Activated T-cell treated with anti-CD3 and anti-CD28 coated beads for 4 hours (primary cell): ENCODE data around the gene REEP1.
"Not testable (repeated sequence)": the region's sequence is repeated elsewhere in the genome, so short reads cannot be mapped to it uniquely, and the experiment has no call there.

Experiments
- DNase-seq: peaks from one replicate; pipeline ENCODE4 v3.0.0-alpha.2; 2020

REEP1 gene

GRCh38 chr2:86337244-86337835, at the start of gene REEP1:
REEP1 (minus strand) TSS chr2:86337626; CDS start chr2:86337510, 116 bp downstream.
- no peak for DNase-seq

DNA sequence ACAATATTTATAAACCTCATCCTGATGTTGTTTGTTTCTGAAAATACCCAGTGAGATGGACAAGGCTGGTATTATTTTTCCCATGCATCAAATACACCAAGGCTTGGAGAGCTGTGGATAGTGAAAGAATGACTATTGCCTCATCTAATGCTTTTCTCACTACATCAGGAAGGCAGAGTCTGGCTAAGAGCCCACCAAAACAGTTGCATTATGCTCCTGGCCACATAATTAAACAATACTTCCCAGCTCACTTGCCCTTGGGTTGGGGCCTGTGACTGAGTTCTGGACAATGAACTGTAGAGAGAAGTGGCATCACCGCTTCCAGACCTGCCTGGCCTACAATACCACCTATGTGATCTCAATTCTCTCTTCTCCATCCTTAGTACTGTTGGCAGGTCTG, 46.4 kb upstream of the REEP1 start:
- DNase-seq: no peak

GRCh38 chr2:86382698-86383097, 45.3 kb upstream of the REEP1 start:
- DNase-seq: no peak

DNA sequence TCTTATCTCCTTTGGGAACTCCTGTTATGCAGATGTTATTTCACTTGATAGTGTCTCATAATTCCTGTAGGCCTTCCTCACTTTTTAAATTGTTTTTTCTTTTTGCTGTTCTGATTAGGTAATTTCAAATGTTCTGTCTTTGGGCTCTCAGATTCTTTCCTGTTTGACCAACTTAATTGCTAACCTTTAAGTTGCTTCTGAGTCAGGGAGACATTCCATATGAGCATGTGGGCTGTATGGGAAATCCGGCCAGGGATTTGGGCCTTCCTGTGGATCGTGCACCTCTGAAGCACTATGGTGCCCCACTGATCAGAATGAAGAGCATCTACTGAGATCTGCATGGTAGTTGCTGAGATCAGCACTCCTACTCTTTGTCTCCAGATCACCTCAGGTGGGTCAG, 44.7 kb upstream of the REEP1 start:
- no peak for DNase-seq

GRCh38 chr2:86378469-86378868, 41.0 kb upstream of the REEP1 start:
- DNase-seq: no peak

DNA sequence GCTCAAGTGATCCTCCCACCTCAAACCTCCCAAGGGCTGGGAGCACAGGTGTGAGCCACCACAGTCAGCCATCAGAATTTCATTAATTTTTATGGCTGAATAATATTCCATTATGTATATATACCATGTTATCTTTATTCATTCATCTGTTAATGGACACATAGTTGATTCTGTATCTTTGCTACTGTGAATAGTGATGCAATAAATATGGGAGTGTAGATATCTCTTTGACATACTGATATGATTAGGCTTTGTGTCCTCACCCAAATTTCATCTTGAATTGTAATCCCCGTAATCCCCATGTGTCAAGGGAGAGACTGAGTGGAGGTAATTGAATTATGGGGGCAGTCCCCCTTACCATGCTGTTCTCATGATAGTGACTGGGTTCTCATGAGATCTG, 38.2 kb upstream of the REEP1 start:
- no peak for DNase-seq

DNA sequence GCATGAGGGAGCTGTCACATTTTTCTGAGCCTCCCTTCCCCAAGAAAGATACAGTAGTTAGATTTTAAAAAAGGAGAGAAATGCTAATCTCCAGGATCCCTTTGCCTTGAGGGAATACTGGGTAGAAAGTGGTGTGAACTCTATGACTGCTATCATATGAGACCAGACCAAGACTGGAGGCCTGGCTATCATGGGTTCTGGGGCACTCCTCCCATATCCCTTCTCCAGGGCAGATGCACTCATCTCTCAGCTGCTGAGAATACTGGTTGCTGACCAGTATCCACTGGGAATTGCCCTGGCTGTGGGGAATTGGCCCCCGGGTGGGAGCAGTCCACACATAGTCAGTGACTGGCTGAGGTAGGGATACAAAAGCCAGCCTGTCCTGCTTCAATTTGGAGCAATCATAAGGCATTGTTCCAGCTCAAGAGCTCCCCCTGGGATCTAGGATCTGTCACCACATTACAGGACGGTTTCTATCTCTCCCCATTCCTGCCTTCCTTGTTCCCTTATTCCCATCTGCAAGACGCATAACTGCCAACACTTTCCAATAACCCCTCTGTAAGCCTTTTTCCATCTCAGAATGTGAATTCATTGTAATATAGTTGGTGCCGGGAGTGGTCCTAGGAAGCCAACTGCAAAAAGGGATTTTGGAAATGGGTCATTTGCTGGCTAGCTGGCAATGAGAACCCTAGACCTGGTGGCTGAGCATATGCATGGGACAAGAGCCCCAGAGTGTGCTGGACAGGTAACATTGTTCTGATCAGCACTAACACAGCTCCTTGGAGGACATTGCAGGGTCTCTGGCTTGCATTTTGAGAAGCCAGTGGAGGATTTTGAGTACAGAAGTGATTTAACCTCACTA, 35.4 kb upstream of the REEP1 start:
- no peak for DNase-seq

DNA sequence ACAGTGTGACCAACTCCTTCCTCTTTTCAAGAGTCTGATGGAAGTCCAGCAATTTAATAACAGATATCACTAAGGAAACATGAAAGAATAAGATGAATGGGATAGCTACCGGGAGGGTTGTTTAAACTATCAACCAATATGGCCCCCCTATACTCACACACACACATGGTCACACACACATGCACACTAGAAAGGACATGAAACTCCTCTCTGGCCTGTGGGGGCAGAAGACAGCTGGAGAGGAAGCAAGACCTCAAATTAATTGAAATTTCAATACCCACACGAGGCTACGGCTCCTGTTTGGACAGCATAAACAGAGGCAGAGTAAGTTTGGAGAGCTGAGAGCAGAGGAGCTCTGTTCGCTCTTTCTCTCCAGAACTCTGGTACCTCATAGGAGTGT, 34.7 kb upstream of the REEP1 start:
- no peak for DNase-seq

- no peak for DNase-seq
Observed at GRCh38 chr2:86371527-86371926, 34.1 kb upstream of the REEP1 start.

DNA sequence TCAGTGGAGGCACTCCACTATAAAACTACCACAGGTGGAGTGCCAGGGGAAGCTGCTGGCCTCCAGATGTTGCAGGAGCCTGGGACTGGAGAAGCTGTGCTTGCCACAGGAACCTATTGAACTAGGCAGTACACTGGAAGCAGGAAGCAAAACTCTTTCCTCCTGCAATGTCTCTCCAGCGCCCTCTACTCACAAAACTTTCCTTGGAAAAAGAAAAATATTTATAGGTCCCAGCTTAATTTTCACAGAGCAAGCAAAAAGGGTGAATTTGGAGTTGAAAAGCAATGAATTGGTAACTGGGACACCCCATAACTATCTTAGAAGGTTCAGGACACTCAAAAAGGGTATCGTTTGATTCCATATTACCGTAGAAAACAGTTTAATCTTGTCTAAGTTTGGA, 33.2 kb upstream of the REEP1 start:
- no peak for DNase-seq

- DNase-seq: peak; percentile 21
Observed at GRCh38 chr2:86368161-86368824, 30.9 kb upstream of the REEP1 start.

- no peak for DNase-seq
Observed at GRCh38 chr2:86367499-86367777, 30.0 kb upstream of the REEP1 start.

DNA sequence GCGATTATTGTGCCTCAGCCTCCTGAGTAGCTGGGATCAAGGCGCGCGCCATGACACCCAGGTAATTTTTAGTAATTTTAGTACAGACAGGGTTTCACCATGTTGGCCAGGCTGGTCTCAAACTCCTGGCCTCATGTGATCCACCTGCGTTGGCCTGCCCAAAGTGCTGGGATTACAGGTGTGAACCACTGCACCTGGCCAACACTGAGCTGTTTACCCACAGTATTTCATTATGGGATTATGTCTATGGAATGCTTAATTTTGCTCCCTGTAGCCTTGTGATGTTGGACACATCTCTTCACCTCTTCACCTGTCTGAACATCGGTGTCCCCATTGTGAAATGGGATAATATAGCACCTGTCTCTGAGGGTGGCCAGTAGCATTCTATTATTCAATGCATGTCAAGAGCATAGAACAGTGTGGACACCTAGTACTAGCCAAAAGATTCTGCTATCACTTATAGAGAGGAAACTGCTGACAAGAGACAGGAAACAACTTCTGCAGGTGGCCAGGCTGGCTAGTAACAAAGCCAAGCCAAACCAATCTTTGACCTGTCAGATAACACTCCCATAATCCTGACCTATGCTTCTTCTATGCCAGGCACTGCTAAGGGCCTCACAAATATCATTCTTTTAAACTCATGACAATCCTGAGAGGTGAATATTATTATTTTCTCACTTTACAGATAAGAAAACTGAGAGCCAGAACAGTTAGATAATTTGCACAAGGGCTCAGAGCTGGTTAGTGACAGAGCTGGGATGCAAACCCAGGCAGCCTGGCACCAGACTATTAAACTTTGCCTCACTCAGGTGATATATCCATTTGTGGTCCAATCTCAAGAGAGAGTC, 29.4 kb upstream of the REEP1 start:
- DNase-seq: no peak

DNA sequence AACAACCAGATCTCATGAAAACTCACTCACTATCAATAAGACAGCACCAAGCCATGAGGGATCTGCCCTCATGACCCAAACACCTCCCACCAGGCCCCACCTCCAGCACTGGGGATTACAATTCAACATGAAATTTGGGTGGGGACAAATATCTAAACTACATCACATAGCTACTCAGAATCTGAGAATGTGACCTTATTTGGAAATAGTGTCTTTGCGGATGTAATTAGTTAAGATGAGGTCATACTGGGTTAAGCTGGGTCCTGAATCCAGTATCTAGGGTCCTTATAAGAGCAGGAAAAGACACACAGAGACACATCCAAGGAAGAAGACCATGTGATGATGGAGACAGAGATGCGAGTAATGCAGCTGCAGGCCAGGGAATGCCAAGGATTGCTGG, 27.5 kb upstream of the REEP1 start:
- DNase-seq: no peak

DNA sequence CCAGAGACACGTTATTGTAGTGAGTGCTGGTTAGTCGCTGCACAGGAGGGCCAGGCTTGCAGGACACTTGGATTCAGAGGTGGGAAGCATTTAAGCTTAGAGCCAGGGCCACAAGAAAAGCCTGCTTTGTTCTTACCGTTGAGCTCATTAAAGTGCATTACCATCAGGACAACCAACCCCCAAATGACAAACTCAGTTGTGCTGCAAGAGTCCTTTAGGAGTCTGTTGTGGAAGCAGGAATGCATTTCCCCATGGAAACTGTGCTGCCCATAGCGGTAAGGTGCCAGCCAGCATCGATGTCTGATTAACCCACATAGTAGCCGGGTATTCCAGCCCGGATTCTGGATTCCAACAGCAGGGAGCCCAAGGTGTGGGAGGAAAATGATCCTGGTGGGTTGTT, 23.4 kb upstream of the REEP1 start:
- DNase-seq: no peak

- no peak for DNase-seq
Observed at GRCh38 chr2:86358957-86359356, 21.5 kb upstream of the REEP1 start.

GRCh38 chr2:86357392-86357963, 20.1 kb upstream of the REEP1 start:
- DNase-seq: no peak

- no peak for DNase-seq
Observed at GRCh38 chr2:86352727-86353221, 15.3 kb upstream of the REEP1 start.

- DNase-seq: no peak
Observed at GRCh38 chr2:86352137-86352726, 14.8 kb upstream of the REEP1 start.

GRCh38 chr2:86350751-86351150, 13.3 kb upstream of the REEP1 start:
- DNase-seq: no peak

GRCh38 chr2:86347401-86347800, 10.0 kb upstream of the REEP1 start:
- no peak for DNase-seq

DNA sequence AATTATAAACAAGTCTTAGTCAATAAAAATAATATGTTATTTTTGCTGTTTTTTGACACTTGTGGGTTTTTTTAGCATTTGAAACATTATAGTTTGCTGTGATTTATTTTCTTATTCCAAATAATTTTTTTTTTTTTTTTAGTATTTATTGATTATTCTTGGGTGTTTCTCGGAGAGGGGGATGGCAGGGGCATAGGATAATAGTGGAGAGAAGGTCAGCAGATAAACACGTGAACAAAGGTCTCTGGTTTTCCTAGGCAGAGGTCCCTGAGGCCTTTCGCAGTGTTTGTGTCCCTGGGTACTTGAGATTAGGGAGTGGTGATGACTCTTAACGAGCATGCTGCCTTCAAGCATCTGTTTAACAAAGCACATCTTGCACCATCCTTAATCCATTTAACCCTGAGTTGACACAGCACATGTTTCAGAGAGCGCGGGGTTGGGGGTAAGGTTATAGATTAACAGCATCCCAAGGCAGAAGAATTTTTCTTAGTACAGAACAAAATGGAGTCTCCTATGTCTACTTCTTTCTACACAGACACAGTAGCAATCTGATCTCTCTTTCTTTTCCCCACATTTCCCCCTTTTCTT, 8.5 kb upstream of the REEP1 start:
- DNase-seq: not testable (repeated sequence)
